Immature natural killer cell (primary cell): ENCODE data around the gene SLC16A1. TPM values are rescaled to one million over a fixed set of nuclear protein-coding genes. Genes with fewer than 3 reads are reported as not detected.
"Not testable (repeated sequence)": the region's sequence is repeated elsewhere in the genome, so short reads cannot be mapped to it uniquely, and the experiment has no call there.

Source experiments
- DNase-seq, 3 donors: peaks; one replicate each; pipeline ENCODE4 v3.0.0; 2022; ENCODE audit warnings: mixed read lengths in 1 of 3
- H3K27ac Mint-ChIP-seq, 6 donors: one replicate each; pipeline ENCODE4 v1.8.0; 2020; ENCODE audit warnings: mixed read lengths in 6 of 6, mild to moderate bottlenecking in 5 of 6, inconsistent platforms in 4 of 6, moderate library complexity in 3 of 6
- H3K27me3 Mint-ChIP-seq, 3 donors: one replicate each; pipeline ENCODE4 v1.8.0; 2020 to 2021; ENCODE audit warnings: low read depth in 3 of 3, mild to moderate bottlenecking in 3 of 3, mixed read lengths in 3 of 3, moderate library complexity in 3 of 3, inconsistent platforms in 1 of 3
- H3K36me3 Mint-ChIP-seq, 3 donors: one replicate each; pipeline ENCODE4 v1.8.0; 2020; ENCODE audit warnings: mixed read lengths in 3 of 3, inconsistent platforms in 2 of 3, mild to moderate bottlenecking in 2 of 3
- H3K4me1 Mint-ChIP-seq, 2 donors: one replicate each; pipeline ENCODE4 v1.8.0; 2020; ENCODE audit warnings: inconsistent platforms in 2 of 2, mild to moderate bottlenecking in 2 of 2, mixed read lengths in 2 of 2, moderate library complexity in 1 of 2
- H3K4me3 Mint-ChIP-seq, 5 donors: one replicate each; pipeline ENCODE4 v1.8.0; 2020; ENCODE audit warnings: mild to moderate bottlenecking in 5 of 5, mixed read lengths in 5 of 5, inconsistent platforms in 3 of 5, moderate library complexity in 3 of 5
- H3K9me3 Mint-ChIP-seq, 6 donors: one replicate each; pipeline ENCODE4 v1.8.0; 2020; ENCODE audit warnings: mild to moderate bottlenecking in 6 of 6, mixed read lengths in 6 of 6, inconsistent platforms in 4 of 6, moderate library complexity in 3 of 6
- polyA plus RNA-seq, 3 donors: library from polyadenylated mRNA; unstranded; fragments of 300-500 nt; fragmentation: Illumina TruSeq; gene quantifications; one replicate each; pipeline ENCODE4 v1.2.3, GENCODE V29; 2021

The SLC16A1 gene
- polyA plus RNA-seq, 3 donors from 2014 or later = 3.6 to 11.8 (median 4.6) TPM

DNA sequence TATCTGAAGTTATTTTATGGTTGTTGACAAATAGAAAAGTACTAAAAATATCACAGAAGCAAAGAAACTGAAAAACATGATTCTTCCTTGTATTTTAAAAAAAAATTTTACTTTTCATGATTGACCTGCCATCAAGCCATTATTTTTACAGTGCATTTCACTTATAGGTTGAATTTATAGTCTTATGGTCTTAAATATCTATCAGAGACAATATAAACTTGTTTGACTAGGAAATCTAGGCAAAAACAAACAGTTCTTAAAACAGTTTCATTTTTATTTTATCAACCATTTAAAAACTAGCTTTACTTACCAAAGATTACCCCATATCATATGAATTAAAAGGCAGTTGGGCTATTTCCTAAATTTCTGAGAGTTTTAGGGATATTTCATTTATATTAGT is 59.2 kb downstream of the SLC16A1 start:
- Mint-ChIP-seq H3K4me1 (no peaks in the 10 kb centered on the region), H3K9me3 (peaks cover 6 to 22% (median 11%) of the 10 kb centered on the region in 6 donors), H3K36me3 (peaks cover 0 to 12% (median 7%) of the 10 kb centered on the region in 3 donors), H3K4me3 (no peak overlapping the region), H3K27ac (no peak overlapping the region), H3K27me3 (peaks cover 0 to 4% (median 1%) of the 10 kb centered on the region in 3 donors)
- no peak for DNase-seq

- Mint-ChIP-seq H3K4me1 (no peaks in the 10 kb centered on the region), H3K4me3 (no peak overlapping the region), H3K27ac (no peak overlapping the region), H3K36me3 (peaks cover 0 to 12% (median 7%) of the 10 kb centered on the region in 3 donors), H3K27me3 (peaks cover 0 to 4% (median 0%) of the 10 kb centered on the region in 3 donors), H3K9me3 (peaks cover 6 to 22% (median 11%) of the 10 kb centered on the region in 6 donors)
- no peak for DNase-seq
These were observed 61.4 kb downstream of the SLC16A1 start for GRCh38 chr1:112894561-112895011.

GRCh38 chr1:112894010-112894292 is 62.0 kb downstream of the SLC16A1 start:
- no peak for DNase-seq
- Mint-ChIP-seq H3K27me3 (peaks cover 0 to 4% (median 0%) of the 10 kb centered on the region in 3 donors), H3K36me3 (peaks cover 0 to 12% (median 7%) of the 10 kb centered on the region in 3 donors), H3K27ac (no peak overlapping the region), H3K9me3 (peaks cover 6 to 22% (median 11%) of the 10 kb centered on the region in 6 donors), H3K4me1 (no peaks in the 10 kb centered on the region), H3K4me3 (no peak overlapping the region)

DNA sequence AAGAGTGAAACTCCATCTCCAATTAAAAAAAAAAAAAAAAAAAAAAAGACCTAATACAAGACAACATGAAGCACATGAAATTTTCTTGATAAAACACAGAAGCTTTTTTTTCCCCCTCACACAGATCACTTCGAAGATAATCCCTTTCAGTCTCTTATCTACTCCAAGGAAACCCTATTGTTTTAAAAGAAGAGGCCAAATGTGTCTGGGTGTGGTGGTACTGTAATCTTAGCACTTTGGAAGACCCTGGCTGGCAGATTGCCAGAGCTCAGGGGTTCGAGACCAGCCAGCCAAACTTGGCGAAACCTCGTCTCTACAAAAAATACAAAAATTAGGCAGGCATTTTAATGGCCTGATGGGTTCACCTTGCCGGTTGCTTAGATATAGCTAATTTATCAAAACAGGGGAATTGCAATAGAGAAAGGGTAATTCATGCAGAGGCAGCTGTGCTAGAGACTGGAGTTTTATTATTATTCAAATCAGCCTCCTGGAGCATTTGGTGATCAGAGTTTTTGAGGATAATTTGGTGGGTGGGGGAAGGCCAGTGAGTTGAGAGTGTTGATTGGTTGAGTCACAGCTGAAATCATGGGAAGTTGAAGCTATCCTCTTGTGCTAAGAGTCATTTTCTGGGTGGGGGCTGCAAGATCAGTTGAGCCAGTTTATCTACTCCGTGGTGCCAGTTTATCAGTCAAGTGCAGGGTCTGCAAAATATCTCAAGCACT is 62.5 kb downstream of the SLC16A1 start:
- H3K27ac Mint-ChIP-seq = no peak overlapping the region
- peaks cover 6 to 22% (median 11%) of the 10 kb centered on the region in 6 donors for H3K9me3 Mint-ChIP-seq
- H3K27me3 Mint-ChIP-seq = peaks cover 0 to 4% (median 0%) of the 10 kb centered on the region in 3 donors
- no peak overlapping the region for H3K4me3 Mint-ChIP-seq
- no peak for DNase-seq
- H3K4me1 Mint-ChIP-seq = no peaks in the 10 kb centered on the region
- peaks cover 0 to 12% (median 7%) of the 10 kb centered on the region in 3 donors for H3K36me3 Mint-ChIP-seq

DNA sequence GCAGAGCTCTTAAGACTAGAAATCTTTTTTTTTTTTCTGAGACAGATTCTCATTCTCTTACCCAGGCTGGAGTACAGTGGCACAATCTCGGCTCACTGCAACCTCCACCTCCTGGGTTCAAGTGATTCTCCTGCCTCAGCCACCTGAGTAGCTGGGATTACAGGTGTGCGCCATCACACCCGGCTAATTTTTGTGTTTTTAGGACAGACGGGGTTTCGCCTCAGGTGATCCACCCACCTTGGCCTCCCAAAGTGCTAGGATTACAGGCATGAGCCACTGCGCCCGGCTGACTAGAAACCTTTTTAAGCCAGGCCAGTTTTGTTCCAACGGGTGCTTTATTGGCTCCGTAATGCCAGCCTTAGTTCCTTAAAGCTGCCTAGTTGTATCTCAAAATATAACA is 66.1 kb downstream of the SLC16A1 start:
- not testable (repeated sequence) for H3K4me3 Mint-ChIP-seq, H3K4me1 Mint-ChIP-seq, H3K36me3 Mint-ChIP-seq, H3K27me3 Mint-ChIP-seq, H3K9me3 Mint-ChIP-seq, DNase-seq, H3K27ac Mint-ChIP-seq

GRCh38 chr1:112889052-112889768 is 66.8 kb downstream of the SLC16A1 start:
- DNase-seq = no peak
- Mint-ChIP-seq H3K4me3 (no peak overlapping the region), H3K27ac (no peak overlapping the region), H3K9me3 (peaks cover 0 to 7% (median 0%) of the 10 kb centered on the region in 6 donors), H3K27me3 (peaks cover 0 to 2% (median 0%) of the 10 kb centered on the region in 3 donors), H3K36me3 (no peaks in the 10 kb centered on the region), H3K4me1 (no peaks in the 10 kb centered on the region)

DNA sequence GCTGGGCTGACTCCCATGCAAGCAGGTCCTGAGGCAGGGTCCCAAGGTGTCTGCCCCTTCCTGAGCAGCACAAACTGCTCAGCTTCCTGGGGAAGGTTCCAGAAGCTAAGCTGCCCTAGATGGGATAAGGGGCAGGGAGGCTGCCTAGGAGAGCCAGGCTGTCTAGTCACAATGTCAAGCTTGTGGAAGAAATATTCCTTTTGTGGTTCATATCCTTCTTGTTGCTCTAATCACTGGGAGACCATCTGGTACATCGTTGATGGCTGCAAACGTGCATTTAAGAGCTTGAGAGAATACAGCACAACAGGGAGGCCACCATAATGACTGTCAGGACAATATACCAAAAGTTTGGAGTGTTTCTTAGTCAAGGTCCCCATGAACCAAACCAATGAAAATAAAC is 67.4 kb downstream of the SLC16A1 start:
- Mint-ChIP-seq H3K9me3 (peaks cover 0 to 4% (median 0%) of the 10 kb centered on the region in 6 donors), H3K27ac (no peak overlapping the region), H3K4me1 (no peaks in the 10 kb centered on the region), H3K4me3 (no peak overlapping the region), H3K27me3 (peaks cover 0 to 2% (median 0%) of the 10 kb centered on the region in 3 donors), H3K36me3 (no peaks in the 10 kb centered on the region)
- no peak for DNase-seq

GRCh38 chr1:112887599-112888283 is 68.3 kb downstream of the SLC16A1 start:
- no peak for DNase-seq
- Mint-ChIP-seq H3K36me3 (no peaks in the 10 kb centered on the region), H3K9me3 (no peaks in the 10 kb centered on the region), H3K4me1 (no peaks in the 10 kb centered on the region), H3K27ac (no peak overlapping the region), H3K4me3 (no peak overlapping the region), H3K27me3 (peaks cover 0 to 2% (median 0%) of the 10 kb centered on the region in 3 donors)

- not testable (repeated sequence) for H3K27ac Mint-ChIP-seq, H3K9me3 Mint-ChIP-seq, H3K4me3 Mint-ChIP-seq, H3K4me1 Mint-ChIP-seq, DNase-seq, H3K36me3 Mint-ChIP-seq, H3K27me3 Mint-ChIP-seq
These were observed 71.0 kb downstream of the SLC16A1 start for GRCh38 chr1:112884996-112885395.

DNA sequence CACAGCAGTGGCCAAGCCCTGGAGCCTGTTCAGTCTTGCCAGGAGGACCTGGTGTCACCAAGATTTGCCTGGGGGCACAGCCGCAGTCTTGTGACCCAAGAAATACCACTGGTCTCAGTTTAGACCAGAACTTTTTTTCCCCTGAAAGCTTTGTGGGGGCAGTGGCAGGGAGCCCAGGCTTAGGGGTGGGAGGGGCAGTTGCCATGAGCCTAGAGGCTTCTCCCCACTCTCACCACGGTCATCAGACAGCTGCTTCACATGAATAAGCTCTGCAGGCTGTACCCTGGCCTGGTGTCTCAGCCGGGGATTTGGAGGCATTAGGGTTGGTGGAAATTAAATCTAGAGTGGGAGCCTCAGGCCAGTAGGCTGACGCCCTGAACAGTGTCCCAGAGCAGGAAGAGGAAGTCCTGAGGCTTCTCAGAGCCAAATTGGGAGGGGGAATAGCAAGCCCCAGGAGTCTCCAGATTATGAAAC is 73.7 kb downstream of the SLC16A1 start:
- no peaks in the 10 kb centered on the region for H3K9me3 Mint-ChIP-seq
- no peak overlapping the region for H3K27ac Mint-ChIP-seq
- H3K36me3 Mint-ChIP-seq = no peaks in the 10 kb centered on the region
- H3K27me3 Mint-ChIP-seq = peaks cover 0 to 4% (median 2%) of the 10 kb centered on the region in 3 donors
- no peak overlapping the region for H3K4me3 Mint-ChIP-seq
- no peak for DNase-seq
- H3K4me1 Mint-ChIP-seq = no peaks in the 10 kb centered on the region

GRCh38 chr1:112881742-112882127 is 74.3 kb downstream of the SLC16A1 start:
- H3K36me3 Mint-ChIP-seq = no peaks in the 10 kb centered on the region
- no peaks in the 10 kb centered on the region for H3K4me1 Mint-ChIP-seq
- H3K27me3 Mint-ChIP-seq = peaks cover 0 to 5% (median 4%) of the 10 kb centered on the region in 3 donors
- no peak overlapping the region for H3K27ac Mint-ChIP-seq
- no peak for DNase-seq
- no peak overlapping the region for H3K4me3 Mint-ChIP-seq
- H3K9me3 Mint-ChIP-seq = no peaks in the 10 kb centered on the region

DNA sequence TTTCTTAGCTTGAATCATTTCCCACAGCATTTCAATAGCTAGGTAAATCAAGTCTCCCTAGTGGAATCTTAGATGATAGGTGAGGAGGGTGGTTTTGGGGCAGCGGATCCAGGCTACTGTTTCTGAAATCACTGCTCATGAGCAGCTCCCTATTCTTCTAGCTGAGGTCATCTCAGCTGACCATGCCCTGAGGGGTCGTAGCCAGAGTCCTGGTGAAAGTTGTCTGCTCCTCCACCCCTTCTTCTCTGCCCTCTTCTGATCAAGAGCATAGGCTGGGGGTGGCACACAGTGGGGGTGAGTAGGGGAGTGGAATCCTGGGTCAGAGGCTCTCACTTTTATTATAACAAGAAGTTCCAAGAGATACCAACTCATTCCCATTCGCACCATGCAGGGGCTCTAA is 76.2 kb downstream of the SLC16A1 start:
- Mint-ChIP-seq H3K27me3 (peaks cover 0 to 7% (median 5%) of the 10 kb centered on the region in 3 donors), H3K27ac (no peak overlapping the region), H3K36me3 (no peaks in the 10 kb centered on the region), H3K4me1 (no peaks in the 10 kb centered on the region), H3K9me3 (no peaks in the 10 kb centered on the region), H3K4me3 (no peak overlapping the region)
- DNase-seq = no peak

- H3K27ac Mint-ChIP-seq = no peak overlapping the region
These were observed 77.7 kb downstream of the SLC16A1 start for GRCh38 chr1:112878321-112878720.

DNA sequence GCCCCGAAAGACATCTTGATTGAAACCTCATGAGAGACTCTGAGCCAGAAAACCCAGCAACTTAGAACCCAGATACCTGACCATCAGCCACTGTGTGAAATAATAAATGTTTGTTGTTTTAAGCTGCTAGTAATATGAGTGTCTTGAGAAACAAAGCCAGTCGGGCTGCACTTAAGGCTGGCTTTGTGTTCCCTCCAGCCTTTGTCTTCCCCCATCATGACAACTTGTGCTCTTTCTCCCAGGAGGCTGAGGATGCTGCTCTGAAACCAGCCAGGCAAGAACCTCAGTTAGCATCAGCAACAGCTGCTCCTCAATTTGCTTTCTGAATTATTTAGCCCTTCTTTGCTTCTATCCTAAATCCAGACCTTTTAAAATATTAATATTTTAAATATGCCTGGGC is 78.2 kb downstream of the SLC16A1 start:
- no peak overlapping the region for H3K27ac Mint-ChIP-seq
- no peak overlapping the region for H3K4me3 Mint-ChIP-seq
- no peaks in the 10 kb centered on the region for H3K36me3 Mint-ChIP-seq
- no peaks in the 10 kb centered on the region for H3K9me3 Mint-ChIP-seq
- peaks cover 5% of the 10 kb centered on the region in 2 donors for H3K4me1 Mint-ChIP-seq
- peaks cover 1 to 7% (median 5%) of the 10 kb centered on the region in 3 donors for H3K27me3 Mint-ChIP-seq
- DNase-seq = no peak

More at GRCh38 chr1:112878321-112878720, 77.7 kb downstream of the SLC16A1 start:
- Mint-ChIP-seq H3K4me3 (no peak overlapping the region), H3K4me1 (peaks cover 5% of the 10 kb centered on the region in 2 donors), H3K27me3 (peaks cover 1 to 7% (median 5%) of the 10 kb centered on the region in 3 donors), H3K36me3 (no peaks in the 10 kb centered on the region), H3K9me3 (no peaks in the 10 kb centered on the region)
- no peak for DNase-seq
